AG04449 (cell line): ENCODE measurements around the gene CCDC149.
A peak's percentile ranks its signal among the peaks of the same experiment; 100 is the strongest.

Experiments used
- CTCF ChIA-PET: fragments of 350-600 bp; formaldehyde crosslinking; extraction: SDS; loops from one replicate; lab custom pipeline; 2021; ENCODE audit warnings: antibody characterized with exemption; lab: Yijun Ruan, JAX
- POLR2A ChIA-PET: fragments of 400-600, 350-600 bp; formaldehyde crosslinking; extraction: SDS; loops from one replicate; lab custom pipeline; 2020; ENCODE audit warnings: antibody characterized with exemption, inconsistent platforms; lab: Yijun Ruan, JAX
- DNase-seq: peaks from one replicate; pipeline ENCODE4 v3.0.0-alpha.2; 2010; ENCODE audit warnings: low read depth, low spot score
- H3K4me3 ChIP-seq: 2 replicates; pipeline ENCODE4 v1.5.1; 2011; ENCODE audit warnings: low read depth, mild to moderate bottlenecking, control low read depth, low read length
- CTCF ChIP-seq: IDR thresholded peaks from one replicate; pipeline ENCODE4 v1.5.1; 2011; ENCODE audit warnings: mild to moderate bottlenecking, moderate library complexity, low read length, control low read depth, inconsistent platforms; ENCODE audit not compliant: insufficient read depth; ENCODE audit errors: missing control alignments

CCDC149 gene

GRCh38 chr4:24806206-24806990, 106.4 kb downstream of the CCDC149 start:
- no peak overlapping the region for H3K4me3 ChIP-seq
- CTCF ChIA-PET, result interaction anchor here (1.0 to 1.6 kb wide), 2 partner anchors 13 to 319 kb away, joined by 3 to 4 read pairs; no protein-coding TSS in a partner anchor
- TF ChIP-seq CTCF, result no peak
- no peak for DNase-seq
- POLR2A ChIA-PET, result no interaction called here

GRCh38 chr4:24805566-24805965, 107.3 kb downstream of the CCDC149 start:
- POLR2A ChIA-PET, result no interaction called here
- H3K4me3 ChIP-seq, result no peak overlapping the region
- DNase-seq, result no peak
- CTCF ChIA-PET, result interaction anchor here (1.0 kb wide), 1 partner anchor 318 kb away, joined by 3 read pairs; no protein-coding TSS in a partner anchor
- no peak for TF ChIP-seq CTCF

- no peak for TF ChIP-seq CTCF
- no peak for DNase-seq
- CTCF ChIA-PET, result no interaction called here
- POLR2A ChIA-PET, result no interaction called here
- H3K4me3 ChIP-seq, result no peak overlapping the region
Observed at GRCh38 chr4:24805067-24805466, 107.8 kb downstream of the CCDC149 start.

- TF ChIP-seq CTCF, result no peak
- no peak overlapping the region for H3K4me3 ChIP-seq
- CTCF ChIA-PET, result interaction anchor here (1.2 kb wide), 1 partner anchor 34 kb away, joined by 4 read pairs; no protein-coding TSS in a partner anchor
- no peak for DNase-seq
- POLR2A ChIA-PET, result no interaction called here
Observed at GRCh38 chr4:24802648-24803047, 110.2 kb downstream of the CCDC149 start.

- no peak overlapping the region for H3K4me3 ChIP-seq
- DNase-seq, result no peak
- ChIA-PET CTCF (no interaction called here), POLR2A (no interaction called here)
- no peak for TF ChIP-seq CTCF
Observed at GRCh38 chr4:24801136-24801855, 111.5 kb downstream of the CCDC149 start.

- DNase-seq, result no peak
- no peak for TF ChIP-seq CTCF
- ChIA-PET CTCF (no interaction called here), POLR2A (no interaction called here)
- peak overlapping the region; percentile 8; the same call in 1 of the 2 replicates for H3K4me3 ChIP-seq
Observed at GRCh38 chr4:24800325-24800895, 112.4 kb downstream of the CCDC149 start.
